Activated CD4-positive, alpha-beta T cell treated with anti-CD3 and anti-CD28 coated beads, Interleukin-2, amount 10 ng/mL, durations not matched to agents 7 days and 5 days (primary cell): ENCODE data around the gene STX4. TPM values are rescaled to one million over a fixed set of nuclear protein-coding genes. Genes with fewer than 3 reads are reported as not detected.

ENCODE experiments used
- CTCF ChIA-PET: fragments of 350-600 bp; sonication (Branson Sonifier 250); formaldehyde crosslinking; loops from one replicate; lab custom pipeline; 2021; ENCODE audit warnings: antibody characterized with exemption; lab: Charles Lee
- POLR2A ChIA-PET: fragments of 350-600 bp; sonication (Branson Sonifier 250); formaldehyde crosslinking; loops from one replicate; lab custom pipeline; 2021; ENCODE audit warnings: antibody characterized with exemption; lab: Charles Lee
- DNase-seq: peaks from one replicate; pipeline ENCODE4 v3.0.0-alpha.2; 2020
- H3K27ac Mint-ChIP-seq: one replicate; pipeline ENCODE4 v1.8.0; 2021; ENCODE audit warnings: mild to moderate bottlenecking, moderate library complexity, mixed read lengths
- H3K27me3 Mint-ChIP-seq: one replicate; pipeline ENCODE4 v1.8.0; 2021; ENCODE audit warnings: mixed read lengths
- H3K36me3 Mint-ChIP-seq: one replicate; pipeline ENCODE4 v1.8.0; 2021; ENCODE audit warnings: low read depth, mixed read lengths
- H3K4me1 Mint-ChIP-seq: one replicate; pipeline ENCODE4 v1.8.0; 2021; ENCODE audit warnings: mixed read lengths
- H3K4me3 Mint-ChIP-seq: one replicate; pipeline ENCODE4 v1.8.0; 2021; ENCODE audit warnings: mild to moderate bottlenecking, moderate library complexity, mixed read lengths
- H3K9me3 Mint-ChIP-seq: one replicate; pipeline ENCODE4 v1.8.0; 2021; ENCODE audit warnings: mixed read lengths
- total RNA-seq, 2 experiments: library from RNA; stranded (reverse); gene quantifications; one replicate each; pipeline ENCODE4 v1.2.3, GENCODE V29; 2021

STX4 gene
- total RNA-seq, 2 experiments from 2014 or later = 48.0 to 56.7 TPM

DNA sequence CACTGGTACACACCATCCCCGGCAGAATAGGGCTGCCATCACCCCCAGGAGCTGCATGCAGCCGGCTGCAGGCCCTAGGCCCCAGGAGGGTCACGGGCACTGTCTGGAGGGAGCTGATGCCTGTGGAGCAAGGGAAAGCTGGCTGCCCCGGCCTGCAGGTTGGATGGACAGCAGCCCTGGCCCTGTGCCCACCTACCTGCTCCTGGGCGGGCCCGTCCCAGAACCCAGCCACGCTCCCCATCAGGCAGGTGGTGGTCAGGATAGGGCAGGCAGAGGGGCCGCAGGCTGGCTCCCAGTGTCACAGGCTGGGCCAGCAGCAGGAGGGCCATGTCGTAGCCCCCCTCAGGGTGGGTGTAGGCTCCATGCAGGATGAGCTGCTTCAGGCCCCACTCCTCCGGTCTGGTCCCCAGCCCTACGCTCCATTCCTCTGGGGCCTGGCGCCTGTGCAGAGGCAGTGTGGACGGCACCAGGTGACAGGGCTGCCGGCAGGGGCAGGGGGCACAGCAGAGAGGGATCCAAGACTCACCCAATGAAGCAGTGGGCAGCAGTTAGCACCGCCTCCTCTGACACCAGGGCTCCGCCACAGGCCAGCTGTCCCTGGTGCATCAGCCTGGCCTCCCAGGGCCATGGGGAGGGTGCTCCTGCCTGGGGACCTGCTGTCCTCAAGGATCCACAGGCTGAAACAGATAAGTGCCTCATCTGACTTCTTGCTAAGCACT is 51.4 kb downstream of the STX4 start:
- POLR2A ChIA-PET = interaction anchor here (1.0 kb wide), 1 partner anchor 358 kb away, joined by 6 read pairs; the partner anchor contains the start of gene ZNF843
- no peaks in the 10 kb centered on the region for H3K9me3 Mint-ChIP-seq
- H3K36me3 Mint-ChIP-seq = peaks cover 17% of the 10 kb centered on the region
- no peak for DNase-seq
- H3K4me3 Mint-ChIP-seq = no peak overlapping the region
- H3K27ac Mint-ChIP-seq = no peak overlapping the region
- H3K27me3 Mint-ChIP-seq = no peaks in the 10 kb centered on the region
- peaks cover 7% of the 10 kb centered on the region for H3K4me1 Mint-ChIP-seq
- CTCF ChIA-PET = interaction anchor here (0.5 to 2.0 kb wide), 5 partner anchors 9 to 82 kb away, joined by 3 to 6 read pairs (median 4); partner anchors contain the start of genes KAT8 and VKORC1

DNA sequence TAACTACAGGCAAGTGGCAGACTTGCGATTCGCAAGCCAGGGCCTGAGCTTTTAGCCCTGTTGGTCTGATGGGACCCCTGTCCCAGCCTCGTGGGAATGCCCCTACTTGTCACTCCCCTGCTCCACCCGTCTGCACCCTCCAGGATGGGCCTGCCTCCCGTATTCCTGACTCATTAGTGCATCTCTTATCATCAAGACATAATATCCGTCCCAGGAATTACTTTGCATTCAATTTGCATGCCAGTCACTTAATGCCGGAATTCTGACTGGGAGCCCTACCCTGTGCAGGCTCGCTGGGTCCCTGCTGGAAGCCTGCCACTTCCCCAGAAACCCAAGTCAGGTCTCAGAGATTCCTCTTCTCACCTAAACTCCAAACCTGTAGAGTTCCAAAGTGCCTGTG is 52.1 kb downstream of the STX4 start:
- DNase-seq = no peak
- peaks cover 18% of the 10 kb centered on the region for H3K36me3 Mint-ChIP-seq
- H3K9me3 Mint-ChIP-seq = no peaks in the 10 kb centered on the region
- H3K27me3 Mint-ChIP-seq = no peaks in the 10 kb centered on the region
- no peak overlapping the region for H3K4me3 Mint-ChIP-seq
- no peak overlapping the region for H3K27ac Mint-ChIP-seq
- POLR2A ChIA-PET = no interaction called here
- H3K4me1 Mint-ChIP-seq = peaks cover 7% of the 10 kb centered on the region
- CTCF ChIA-PET = interaction anchor here (1.9 kb wide), 1 partner anchor 57 kb away, joined by 6 read pairs; no protein-coding TSS in a partner anchor

GRCh38 chr16:31085873-31086628 is 52.7 kb downstream of the STX4 start:
- DNase-seq = no peak
- ChIA-PET POLR2A (no interaction called here), CTCF (interaction anchor here (0.8 to 1.9 kb wide), 3 partner anchors 10 to 56 kb away, joined by 3 to 6 read pairs (median 5); no protein-coding TSS in a partner anchor)
- Mint-ChIP-seq H3K4me3 (no peak overlapping the region), H3K4me1 (peaks cover 3% of the 10 kb centered on the region), H3K36me3 (peaks cover 18% of the 10 kb centered on the region), H3K27ac (peak overlapping the region; percentile 76), H3K9me3 (no peaks in the 10 kb centered on the region), H3K27me3 (no peaks in the 10 kb centered on the region)

- H3K27ac Mint-ChIP-seq = no peak overlapping the region
- no peaks in the 10 kb centered on the region for H3K9me3 Mint-ChIP-seq
- H3K4me1 Mint-ChIP-seq = peaks cover 3% of the 10 kb centered on the region
- CTCF ChIA-PET = interaction anchor here (0.8 to 1.3 kb wide), 2 partner anchors 11 to 15 kb away, joined by 3 to 5 read pairs; no protein-coding TSS in a partner anchor
- H3K4me3 Mint-ChIP-seq = no peak overlapping the region
- no peak for DNase-seq
- H3K36me3 Mint-ChIP-seq = peaks cover 19% of the 10 kb centered on the region
- no peaks in the 10 kb centered on the region for H3K27me3 Mint-ChIP-seq
- POLR2A ChIA-PET = no interaction called here
These were observed 53.2 kb downstream of the STX4 start for GRCh38 chr16:31086629-31086906.

DNA sequence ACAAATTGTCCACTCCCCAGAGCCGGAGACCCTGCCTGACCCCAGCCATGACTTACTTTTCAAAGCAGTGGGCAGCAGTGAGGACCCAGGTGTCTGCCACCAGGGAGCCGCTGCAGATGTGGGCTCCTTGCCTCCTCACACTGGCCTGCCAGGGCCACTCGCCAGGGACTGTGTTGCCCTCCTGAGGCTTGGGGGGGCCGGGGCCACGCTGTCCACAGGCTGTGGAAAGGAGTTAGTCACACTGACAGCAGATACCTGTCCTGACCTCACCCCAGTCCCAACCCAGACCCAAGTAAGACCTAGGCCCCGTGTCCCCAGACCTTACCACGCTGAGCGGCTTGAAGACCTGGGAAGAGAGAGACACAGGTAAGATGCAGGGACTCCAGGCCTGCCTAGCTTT is 54.1 kb downstream of the STX4 start:
- Mint-ChIP-seq H3K36me3 (peaks cover 16% of the 10 kb centered on the region), H3K9me3 (no peaks in the 10 kb centered on the region), H3K27me3 (no peaks in the 10 kb centered on the region), H3K4me1 (peaks cover 2% of the 10 kb centered on the region), H3K27ac (no peak overlapping the region), H3K4me3 (no peak overlapping the region)
- POLR2A ChIA-PET = no interaction called here
- no peak for DNase-seq
- CTCF ChIA-PET = interaction anchor here (1.3 kb wide), 1 partner anchor 11 kb away, joined by 5 read pairs; no protein-coding TSS in a partner anchor

- ChIA-PET POLR2A (no interaction called here), CTCF (no interaction called here)
- no peaks in the 10 kb centered on the region for H3K27me3 Mint-ChIP-seq
These were observed 54.6 kb downstream of the STX4 start for GRCh38 chr16:31087971-31088370.

GRCh38 chr16:31088459-31089183 is 55.3 kb downstream of the STX4 start, which contains the start of gene PRSS53:
TSS of gene PRSS53 (minus strand) at chr16:31088943. CDS start at chr16:31088809, 134 bp downstream.
- Mint-ChIP-seq H3K27me3 (no peaks in the 10 kb centered on the region), H3K36me3 (peaks cover 16% of the 10 kb centered on the region), H3K4me1 (peaks cover 11% of the 10 kb centered on the region), H3K4me3 (no peak within 1 kb of the TSS), H3K9me3 (no peaks in the 10 kb centered on the region), H3K27ac (peak within 1 kb of the TSS; percentile 44)
- POLR2A ChIA-PET = no interaction called here
- CTCF ChIA-PET = interaction anchor here (0.6 kb wide), 1 partner anchor 69 kb away, joined by 5 read pairs; no protein-coding TSS in a partner anchor
- no peak for DNase-seq

More at GRCh38 chr16:31087971-31088370, 54.6 kb downstream of the STX4 start:
- no peak overlapping the region for H3K4me3 Mint-ChIP-seq
- peaks cover 6% of the 10 kb centered on the region for H3K4me1 Mint-ChIP-seq
- no peaks in the 10 kb centered on the region for H3K9me3 Mint-ChIP-seq
- H3K36me3 Mint-ChIP-seq = peaks cover 16% of the 10 kb centered on the region
- DNase-seq = no peak
- H3K27ac Mint-ChIP-seq = no peak overlapping the region

- no peak overlapping the region for H3K27ac Mint-ChIP-seq
- no peak overlapping the region for H3K4me3 Mint-ChIP-seq
- H3K36me3 Mint-ChIP-seq = peaks cover 16% of the 10 kb centered on the region
- H3K4me1 Mint-ChIP-seq = peaks cover 16% of the 10 kb centered on the region
- H3K9me3 Mint-ChIP-seq = no peaks in the 10 kb centered on the region
- ChIA-PET POLR2A (no interaction called here), CTCF (interaction anchor here (0.6 kb wide), 1 partner anchor 69 kb away, joined by 5 read pairs; no protein-coding TSS in a partner anchor)
- no peak for DNase-seq
- H3K27me3 Mint-ChIP-seq = no peaks in the 10 kb centered on the region
These were observed 55.8 kb downstream of the STX4 start for GRCh38 chr16:31089199-31089598.

Other genes with a start within 250 kb of the STX4 start
- gene ZNF629, start 246.4 kb upstream of the STX4 start, total RNA-seq = 1 to 10 TPM; 1.4 TPM
- 10 to 100 TPM; 21.8 to 22.1 TPM for gene BCL7C, start 139.5 kb upstream of the STX4 start, total RNA-seq
- under 1 TPM; 0.22 to 0.31 TPM for gene CTF1, start 136.9 kb upstream of the STX4 start, total RNA-seq
- 10 to 100 TPM; 21.7 to 22.4 TPM for gene FBXL19, start 110.0 kb upstream of the STX4 start, total RNA-seq
- gene ORAI3, start 84.5 kb upstream of the STX4 start, total RNA-seq = 10 to 100 TPM; 18.4 to 19.0 TPM
- 10 to 100 TPM; 26.5 to 26.6 TPM for gene SETD1A, start 75.8 kb upstream of the STX4 start, total RNA-seq
- gene HSD3B7, start 48.4 kb upstream of the STX4 start, total RNA-seq = 1 to 10 TPM; 3.4 to 3.5 TPM
- 1 to 10 TPM in 1 of 2 experiments, under 1 TPM in 1; 0.62 to 1.1 TPM for gene STX1B, start 22.9 kb upstream of the STX4 start, total RNA-seq
- gene ZNF668, start 40.7 kb downstream of the STX4 start, total RNA-seq = 10 to 100 TPM; 11.2 to 12.9 TPM
- 10 to 100 TPM; 28.3 to 33.3 TPM for gene ZNF646, start 40.9 kb downstream of the STX4 start, total RNA-seq
- 1 to 10 TPM; 3.5 to 5.7 TPM for gene PRSS53, start 55.4 kb downstream of the STX4 start, total RNA-seq
- gene VKORC1, start 61.2 kb downstream of the STX4 start, total RNA-seq = 10 to 100 TPM; 55.5 to 59.3 TPM
- gene BCKDK, start 74.8 kb downstream of the STX4 start, total RNA-seq = 10 to 100 TPM; 23.0 to 23.5 TPM
- gene KAT8, start 84.1 kb downstream of the STX4 start, total RNA-seq = 10 to 100 TPM; 63.4 to 67.7 TPM
- under 1 TPM in 1 of 2 experiments, not detected in 1; 0.17 TPM for gene PRSS8, start 102.2 kb downstream of the STX4 start, total RNA-seq
- gene PRSS36, start 116.5 kb downstream of the STX4 start, total RNA-seq = 1 to 10 TPM in 1 of 2 experiments, under 1 TPM in 1; 0.89 to 1.7 TPM
- 100 to 1,000 TPM; 552 to 581 TPM for gene FUS, start 146.6 kb downstream of the STX4 start, total RNA-seq
- gene PYCARD, start 169.2 kb downstream of the STX4 start, total RNA-seq = 10 to 100 TPM; 66.8 to 68.0 TPM
- not detected for gene TRIM72, start 180.6 kb downstream of the STX4 start, total RNA-seq
- not detected for gene PYDC1, start 183.6 kb downstream of the STX4 start, total RNA-seq
- gene ITGAM, start 226.4 kb downstream of the STX4 start, total RNA-seq = 10 to 100 TPM; 22.0 to 22.6 TPM